Mesenchymal stem cell (in vitro differentiated cells and primary cell): ENCODE results near the gene FBN2.

Source experiments
- DNase-seq: peaks from one replicate; pipeline ENCODE4 v3.0.0-alpha.2; 2013
- H2AFZ ChIP-seq: one replicate; pipeline ENCODE4 v1.6.1; 2013; ENCODE audit warnings: low read depth, mild to moderate bottlenecking, control low read depth, inconsistent platforms, low read length, moderate library complexity
- H2AK5ac ChIP-seq: 2 replicates; pipeline ENCODE4 v1.6.1; 2013; ENCODE audit warnings: low read length, moderate library complexity, mild to moderate bottlenecking, inconsistent platforms; ENCODE audit not compliant: severe bottlenecking
- H2BK120ac ChIP-seq: one replicate; pipeline ENCODE4 v1.6.1; 2013; ENCODE audit warnings: low read depth, mild to moderate bottlenecking, inconsistent platforms, low read length, moderate library complexity
- H2BK12ac ChIP-seq, 2 experiments: one replicate each; pipeline ENCODE4 v1.6.1; 2013; ENCODE audit warnings: inconsistent platforms in 2 of 2, low read length in 2 of 2, mild to moderate bottlenecking in 2 of 2, moderate library complexity in 2 of 2, control low read depth in 1 of 2
- H2BK15ac ChIP-seq: one replicate; pipeline ENCODE4 v1.6.1; 2013; ENCODE audit warnings: mild to moderate bottlenecking, low read depth, inconsistent platforms; ENCODE audit not compliant: poor library complexity, severe bottlenecking
- H2BK5ac ChIP-seq: 2 replicates; pipeline ENCODE4 v1.6.1; 2013; ENCODE audit warnings: low read depth, mild to moderate bottlenecking, low read length, control low read depth, inconsistent platforms; ENCODE audit not compliant: poor library complexity, severe bottlenecking
- H3K14ac ChIP-seq, 2 experiments: one replicate each; pipeline ENCODE4 v1.6.1; 2013; ENCODE audit warnings: inconsistent platforms in 2 of 2, low read length in 2 of 2, control low read depth in 1 of 2, mild to moderate bottlenecking in 1 of 2, moderate library complexity in 1 of 2
- H3K18ac ChIP-seq, 2 experiments: one replicate each; pipeline ENCODE4 v1.6.1; 2013; ENCODE audit warnings: inconsistent platforms in 2 of 2, low read length in 2 of 2, control low read depth in 1 of 2, low read depth in 1 of 2, mild to moderate bottlenecking in 1 of 2
- H3K23ac ChIP-seq, 2 experiments: one replicate each; pipeline ENCODE4 v1.6.1; 2013; ENCODE audit warnings: inconsistent platforms in 2 of 2, low read length in 2 of 2, mild to moderate bottlenecking in 2 of 2, moderate library complexity in 2 of 2, control low read depth in 1 of 2
- H3K27ac ChIP-seq: 2 replicates; pipeline ENCODE4 v1.5.1; 2013; ENCODE audit warnings: mild to moderate bottlenecking, moderate library complexity, low read length, control low read depth, inconsistent platforms; ENCODE audit not compliant: poor library complexity, severe bottlenecking
- H3K27me3 ChIP-seq, 2 experiments: 2 replicates each; pipeline versions ENCODE4 v1.6.1 to v1.7.0; 2013; ENCODE audit warnings: low read length in 2 of 2, mild to moderate bottlenecking in 2 of 2, moderate library complexity in 2 of 2, control low read depth in 1 of 2, inconsistent platforms in 1 of 2; ENCODE audit not compliant: control insufficient read depth in 1 of 2, insufficient read depth in 1 of 2
- H3K36me3 ChIP-seq, 2 experiments: 2 replicates each; pipeline versions ENCODE4 v1.6.1 to v1.7.0; 2013; ENCODE audit warnings: low read length in 2 of 2, control low read depth in 1 of 2, inconsistent platforms in 1 of 2, low read depth in 1 of 2, mild to moderate bottlenecking in 1 of 2; ENCODE audit not compliant: insufficient read depth in 2 of 2, control insufficient read depth in 1 of 2
- H3K4ac ChIP-seq, 2 experiments: one replicate each; pipeline ENCODE4 v1.6.1; 2013; ENCODE audit warnings: inconsistent platforms in 2 of 2, low read length in 2 of 2, mild to moderate bottlenecking in 2 of 2, moderate library complexity in 2 of 2, control low read depth in 1 of 2, low read depth in 1 of 2
- H3K4me1 ChIP-seq: 2 replicates; pipeline ENCODE4 v1.6.1; 2013; ENCODE audit warnings: low read depth, low read length, control low read depth; ENCODE audit not compliant: control insufficient read depth, insufficient read depth
- H3K4me2 ChIP-seq: 2 replicates; pipeline ENCODE4 v1.6.1; 2013; ENCODE audit warnings: low read length, mild to moderate bottlenecking, inconsistent platforms; ENCODE audit not compliant: poor library complexity, severe bottlenecking
- H3K4me3 ChIP-seq, 2 experiments: 2 replicates each; pipeline versions ENCODE4 v1.5.1 to v1.7.0; 2013; ENCODE audit warnings: low read length in 2 of 2, mild to moderate bottlenecking in 2 of 2, control low read depth in 1 of 2, low read depth in 1 of 2; ENCODE audit not compliant: insufficient read depth in 1 of 2
- H3K79me1 ChIP-seq: replicated peaks from 2 replicates; pipeline ENCODE4 v1.6.1; 2013; ENCODE audit warnings: mild to moderate bottlenecking, control low read depth, low read length, inconsistent platforms; ENCODE audit not compliant: poor library complexity, severe bottlenecking
- H3K9ac ChIP-seq: 2 replicates; pipeline ENCODE4 v1.7.0; 2013; ENCODE audit warnings: mild to moderate bottlenecking, low read length, moderate library complexity
- H3K9me3 ChIP-seq: 2 replicates; pipeline ENCODE4 v1.7.0; 2013; ENCODE audit warnings: mild to moderate bottlenecking, low read length; ENCODE audit not compliant: control insufficient read depth
- H4K8ac ChIP-seq: one replicate; pipeline ENCODE4 v1.6.1; 2013; ENCODE audit warnings: inconsistent platforms, mild to moderate bottlenecking, low read length, moderate library complexity
- H4K91ac ChIP-seq: one replicate; pipeline ENCODE4 v1.6.1; 2013; ENCODE audit warnings: mild to moderate bottlenecking, low read length, inconsistent platforms
- WGBS: methylation state at CpG from one replicate; pipeline ENCODE4 v1.1.7; 2013; ENCODE audit warnings: mixed read lengths; 5-methylcytosine and 5-hydroxymethylcytosine counted together

FBN2 gene

DNA sequence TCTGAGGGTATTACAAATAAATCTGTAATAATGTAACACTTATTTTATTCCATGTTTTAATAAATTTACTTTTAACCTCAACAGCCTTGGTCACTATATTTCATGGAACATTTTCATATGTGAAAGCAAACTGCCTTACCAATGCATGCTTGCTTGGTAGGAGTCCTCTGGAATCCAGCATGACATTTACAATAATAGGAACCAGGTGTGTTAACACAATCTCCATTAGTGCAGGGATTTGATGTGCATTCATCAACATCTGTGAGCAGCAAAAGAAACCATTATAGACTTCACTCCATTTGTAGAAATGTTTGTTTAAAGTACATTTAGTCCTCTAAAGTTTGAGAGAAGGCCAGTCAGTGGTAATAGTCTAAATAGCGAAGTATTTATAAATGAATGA, 159.4 kb downstream of the FBN2 start:
- Histone ChIP-seq H3K23ac (no peak overlapping the region), H2BK5ac (no peak overlapping the region), H4K91ac (no peak overlapping the region), H3K4me3 (no peak overlapping the region), H2BK15ac (no peak overlapping the region), H4K8ac (no peak overlapping the region), H3K4me1 (no peaks in the 10 kb centered on the region), H3K27ac (no peak overlapping the region), H3K4ac (no peak overlapping the region), H2AK5ac (no peak overlapping the region), H3K9ac (no peak overlapping the region), H3K18ac (no peak overlapping the region), H2BK12ac (no peak overlapping the region), H3K27me3 (no peaks in the 10 kb centered on the region), H3K36me3 (peaks cover 3 to 27% of the 10 kb centered on the region in 2 experiments), H3K4me2 (no peak overlapping the region), H3K79me1 (no peaks in the 10 kb centered on the region), H2BK120ac (no peak overlapping the region), H3K9me3 (no peaks in the 10 kb centered on the region), H3K14ac (no peak overlapping the region), H2AFZ (no peak overlapping the region)
- DNase-seq, result no peak
- no CpG with 5 or more reads among the region's 1 CpG for WGBS

DNA sequence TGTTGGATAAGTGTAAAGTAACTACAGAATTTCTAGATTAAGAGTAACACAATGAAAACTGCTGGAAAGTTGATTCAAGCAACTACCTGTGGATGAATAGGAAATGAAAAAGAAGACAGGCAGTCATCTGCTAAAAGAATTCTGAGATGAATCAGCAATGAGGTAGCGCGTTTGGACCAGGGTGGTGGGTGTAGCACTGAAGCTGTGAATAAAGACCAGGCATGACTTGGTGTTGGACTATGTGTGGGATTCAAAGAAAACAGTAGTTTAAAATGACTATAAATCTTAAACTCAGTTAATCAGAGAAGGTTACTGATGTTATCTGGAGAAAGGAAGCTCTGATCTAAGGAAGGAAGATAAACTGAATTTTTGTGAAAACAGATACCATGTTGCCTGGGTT, 159.8 kb downstream of the FBN2 start:
- H3K27ac ChIP-seq, result no peak overlapping the region
- H4K8ac ChIP-seq, result no peak overlapping the region
- H4K91ac ChIP-seq, result no peak overlapping the region
- H2AK5ac ChIP-seq, result no peak overlapping the region
- no peaks in the 10 kb centered on the region for H3K27me3 ChIP-seq
- no peak overlapping the region for H2BK120ac ChIP-seq
- H2BK5ac ChIP-seq, result no peak overlapping the region
- no peak overlapping the region for H2BK15ac ChIP-seq
- H3K9ac ChIP-seq, result no peak overlapping the region
- no peak overlapping the region for H3K14ac ChIP-seq
- H3K4ac ChIP-seq, result no peak overlapping the region
- H3K36me3 ChIP-seq, result peaks cover 3 to 32% of the 10 kb centered on the region in 2 experiments
- no peak overlapping the region for H3K4me3 ChIP-seq
- no peaks in the 10 kb centered on the region for H3K79me1 ChIP-seq
- no peak overlapping the region for H3K23ac ChIP-seq
- H2AFZ ChIP-seq, result no peak overlapping the region
- no peak overlapping the region for H3K18ac ChIP-seq
- no peak overlapping the region for H3K4me2 ChIP-seq
- H2BK12ac ChIP-seq, result no peak overlapping the region
- 84% methylated on average over 2 of the region's 2 CpGs for WGBS
- no peaks in the 10 kb centered on the region for H3K9me3 ChIP-seq
- H3K4me1 ChIP-seq, result no peaks in the 10 kb centered on the region
- DNase-seq, result no peak

DNA sequence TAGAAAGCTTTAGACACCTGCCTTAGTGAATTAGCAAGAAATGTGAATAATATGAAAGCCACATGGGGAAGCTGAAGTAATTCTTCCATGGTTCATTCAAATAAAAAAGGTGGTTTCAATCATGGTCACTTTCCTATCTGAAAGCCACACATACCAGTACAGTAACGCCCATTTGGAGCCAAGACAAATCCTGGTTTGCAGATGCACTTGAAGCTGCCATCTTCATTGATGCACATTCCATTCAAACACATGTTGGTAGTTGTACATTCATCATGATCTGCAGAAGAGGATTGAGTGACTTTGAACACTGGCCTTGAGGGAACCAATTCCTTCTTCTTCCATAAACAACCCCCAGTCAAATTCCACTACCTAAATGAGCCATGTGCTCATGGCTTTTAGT, 161.5 kb downstream of the FBN2 start:
- H3K18ac ChIP-seq, result no peak overlapping the region
- no peaks in the 10 kb centered on the region for H3K9me3 ChIP-seq
- peaks cover 3 to 35% of the 10 kb centered on the region in 2 experiments for H3K36me3 ChIP-seq
- 100% methylated on average over 1 of the region's 1 CpG for WGBS
- no peak overlapping the region for H2BK5ac ChIP-seq
- H3K4me2 ChIP-seq, result no peak overlapping the region
- no peak overlapping the region for H2BK12ac ChIP-seq
- H3K9ac ChIP-seq, result no peak overlapping the region
- no peak overlapping the region for H2AK5ac ChIP-seq
- no peaks in the 10 kb centered on the region for H3K27me3 ChIP-seq
- H4K91ac ChIP-seq, result no peak overlapping the region
- H3K4ac ChIP-seq, result no peak overlapping the region
- H3K4me3 ChIP-seq, result no peak overlapping the region
- H3K14ac ChIP-seq, result no peak overlapping the region
- no peaks in the 10 kb centered on the region for H3K79me1 ChIP-seq
- DNase-seq, result no peak
- no peak overlapping the region for H4K8ac ChIP-seq
- no peak overlapping the region for H3K27ac ChIP-seq
- no peak overlapping the region for H2BK15ac ChIP-seq
- H2AFZ ChIP-seq, result no peak overlapping the region
- no peak overlapping the region for H3K23ac ChIP-seq
- H2BK120ac ChIP-seq, result no peak overlapping the region
- no peaks in the 10 kb centered on the region for H3K4me1 ChIP-seq

DNA sequence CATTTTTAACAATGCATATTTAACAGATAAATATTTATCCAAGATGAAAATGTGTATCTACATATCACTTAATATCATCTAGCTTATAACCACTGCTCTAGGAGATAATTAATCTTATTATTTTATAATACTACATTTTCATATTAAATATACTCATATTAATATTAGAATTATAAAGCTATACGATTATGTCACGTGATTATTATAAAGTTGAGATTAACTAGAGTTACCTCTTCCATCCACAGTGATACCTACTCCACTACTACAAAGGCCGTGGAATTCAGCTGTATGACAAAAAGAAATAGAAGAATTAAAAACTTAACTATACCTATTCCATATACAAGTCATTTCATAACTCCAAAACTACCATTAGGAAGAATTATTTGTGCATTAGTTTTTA, 171.9 kb downstream of the FBN2 start:
- Histone ChIP-seq H3K79me1 (no peaks in the 10 kb centered on the region), H3K27me3 (no peaks in the 10 kb centered on the region), H2BK12ac (no peak overlapping the region), H3K18ac (no peak overlapping the region), H3K4me1 (no peaks in the 10 kb centered on the region), H3K23ac (no peak overlapping the region), H2BK15ac (no peak overlapping the region), H2AK5ac (no peak overlapping the region), H3K9me3 (no peaks in the 10 kb centered on the region), H2BK5ac (no peak overlapping the region), H3K9ac (no peak overlapping the region), H4K8ac (no peak overlapping the region), H4K91ac (no peak overlapping the region), H3K4me2 (no peak overlapping the region), H2BK120ac (no peak overlapping the region), H2AFZ (no peak overlapping the region), H3K36me3 (peaks cover 6 to 63% of the 10 kb centered on the region in 2 experiments), H3K4ac (no peak overlapping the region), H3K4me3 (no peak overlapping the region), H3K27ac (no peak overlapping the region), H3K14ac (no peak overlapping the region)
- no CpG with 5 or more reads among the region's 3 CpGs for WGBS
- DNase-seq, result no peak
